ENCODE measurements around the gene RPL26. TPM values are rescaled to one million over a fixed set of nuclear protein-coding genes. Genes with fewer than 3 reads are reported as not detected.

Gene RPL26
- total RNA-seq, 2 experiments from 2014 or later: 3,141 to 3,176 TPM

DNA sequence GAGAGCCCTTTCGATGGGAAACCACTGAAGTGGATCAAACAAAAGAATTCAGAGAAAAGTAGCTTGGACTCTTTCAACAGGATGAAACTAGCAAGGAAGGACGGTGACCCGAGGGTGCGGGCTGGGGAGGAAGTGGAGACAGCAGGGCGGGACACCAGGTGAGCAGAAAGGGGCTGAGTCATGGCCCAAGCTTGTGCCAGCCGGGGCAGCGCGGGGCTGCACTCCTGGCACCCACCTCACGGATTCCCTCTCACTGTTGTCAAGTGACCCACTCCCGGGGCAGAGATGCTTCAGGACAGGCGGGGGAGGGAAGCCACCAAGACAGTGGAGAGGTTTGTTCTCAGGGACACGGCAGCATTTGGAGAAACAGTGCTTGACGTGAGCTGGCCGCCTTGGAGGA, 25.4 kb upstream of the RPL26 start:
- DNase-seq (no peak), ATAC-seq (no peak)
- ChIA-PET POLR2A (interaction anchor here (0.5 kb wide), 1 partner anchor 33 kb away, joined by 3 read pairs; no protein-coding TSS in a partner anchor), CTCF (interaction anchor here (1.5 kb wide), 1 partner anchor 338 kb away, joined by 6 read pairs; no protein-coding TSS in a partner anchor)
- H3K36me3 Mint-ChIP-seq (ENCODE audit: low read depth): no peaks in the 10 kb centered on the region
- H3K27ac Mint-ChIP-seq: no peak overlapping the region
- no peak overlapping the region for H3K4me3 Mint-ChIP-seq
- intact Hi-C loops (cut with micrococcal nuclease): no loop called here
- TF ChIP-seq, protein P1, sequence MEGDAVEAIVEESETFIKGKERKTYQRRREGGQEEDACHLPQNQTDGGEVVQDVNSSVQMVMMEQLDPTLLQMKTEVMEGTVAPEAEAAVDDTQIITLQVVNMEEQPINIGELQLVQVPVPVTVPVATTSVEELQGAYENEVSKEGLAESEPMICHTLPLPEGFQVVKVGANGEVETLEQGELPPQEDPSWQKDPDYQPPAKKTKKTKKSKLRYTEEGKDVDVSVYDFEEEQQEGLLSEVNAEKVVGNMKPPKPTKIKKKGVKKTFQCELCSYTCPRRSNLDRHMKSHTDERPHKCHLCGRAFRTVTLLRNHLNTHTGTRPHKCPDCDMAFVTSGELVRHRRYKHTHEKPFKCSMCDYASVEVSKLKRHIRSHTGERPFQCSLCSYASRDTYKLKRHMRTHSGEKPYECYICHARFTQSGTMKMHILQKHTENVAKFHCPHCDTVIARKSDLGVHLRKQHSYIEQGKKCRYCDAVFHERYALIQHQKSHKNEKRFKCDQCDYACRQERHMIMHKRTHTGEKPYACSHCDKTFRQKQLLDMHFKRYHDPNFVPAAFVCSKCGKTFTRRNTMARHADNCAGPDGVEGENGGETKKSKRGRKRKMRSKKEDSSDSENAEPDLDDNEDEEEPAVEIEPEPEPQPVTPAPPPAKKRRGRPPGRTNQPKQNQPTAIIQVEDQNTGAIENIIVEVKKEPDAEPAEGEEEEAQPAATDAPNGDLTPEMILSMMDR (IDR thresholded peaks at IDR 0.05): no peak
- no peaks in the 10 kb centered on the region for H3K9me3 Mint-ChIP-seq
- H3K27me3 Mint-ChIP-seq: peaks cover 9% of the 10 kb centered on the region
- peaks cover 11% of the 10 kb centered on the region for H3K4me1 Mint-ChIP-seq (ENCODE audit: low read depth)

DNA sequence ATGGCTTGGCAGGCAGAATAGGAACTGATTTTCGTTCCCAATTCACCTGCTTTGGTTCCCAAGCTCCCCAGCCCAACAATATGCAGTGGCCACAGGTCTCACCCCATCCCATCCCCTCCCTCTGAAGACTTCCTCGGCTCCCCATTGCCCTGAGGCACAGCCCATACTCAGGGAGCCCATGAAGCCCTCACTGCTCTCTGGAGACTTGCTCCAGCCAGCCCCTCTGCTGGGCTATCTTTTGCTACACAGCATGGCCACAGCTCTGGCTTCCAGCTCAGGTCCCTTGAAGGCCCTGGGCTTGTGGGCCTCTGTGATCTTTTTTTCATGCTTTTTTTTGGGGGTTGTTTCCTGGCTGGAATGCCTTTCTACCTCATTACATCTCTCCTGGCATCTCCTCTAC, 23.2 kb upstream of the RPL26 start:
- POLR2A ChIA-PET: no interaction called here
- H3K4me1 Mint-ChIP-seq (ENCODE audit: low read depth): peaks cover 7% of the 10 kb centered on the region
- H3K4me3 Mint-ChIP-seq: no peak overlapping the region
- H3K27ac Mint-ChIP-seq: no peak overlapping the region
- CTCF ChIA-PET: no interaction called here
- no peaks in the 10 kb centered on the region for H3K36me3 Mint-ChIP-seq (ENCODE audit: low read depth)
- no peak for ATAC-seq
- DNase-seq: no peak
- no peaks in the 10 kb centered on the region for H3K9me3 Mint-ChIP-seq
- TF ChIP-seq, protein P1 (IDR thresholded peaks at IDR 0.05): no peak
- peaks cover 17% of the 10 kb centered on the region for H3K27me3 Mint-ChIP-seq
- intact Hi-C loops (cut with micrococcal nuclease): no loop called here

DNA sequence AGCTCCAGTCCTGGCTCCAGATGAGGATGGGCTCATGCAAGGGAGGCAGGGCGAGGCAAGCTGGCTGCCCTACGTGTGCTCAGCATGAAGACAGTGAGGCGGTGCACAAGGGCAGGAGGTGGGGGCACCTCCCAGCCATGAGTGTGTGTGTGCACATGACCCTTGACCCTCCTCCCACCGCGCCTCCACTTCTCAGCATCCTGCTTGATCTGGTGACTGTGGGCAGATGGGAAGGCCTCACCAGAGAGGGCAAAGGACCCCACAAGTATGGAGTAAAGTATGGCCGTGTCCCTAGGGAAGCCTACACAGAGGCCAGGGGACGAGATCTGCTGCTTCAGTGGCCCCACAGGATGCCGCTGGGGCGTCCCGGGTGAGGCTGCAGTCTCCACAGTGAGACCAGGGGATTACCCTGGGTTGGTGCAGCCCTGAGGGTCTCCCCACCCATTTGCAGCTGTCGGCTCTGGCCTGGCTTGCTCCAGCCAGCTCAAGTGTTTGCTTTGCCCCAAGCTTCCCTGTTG, 22.6 kb upstream of the RPL26 start:
- Mint-ChIP-seq H3K27me3 (peaks cover 21% of the 10 kb centered on the region), H3K36me3 (ENCODE audit: low read depth) (no peaks in the 10 kb centered on the region), H3K4me1 (ENCODE audit: low read depth) (peaks cover 6% of the 10 kb centered on the region), H3K27ac (no peak overlapping the region), H3K9me3 (no peaks in the 10 kb centered on the region), H3K4me3 (no peak overlapping the region)
- TF ChIP-seq, protein P1 (IDR thresholded peaks at IDR 0.05): no peak
- ChIA-PET POLR2A (no interaction called here), CTCF (no interaction called here)
- no peak for DNase-seq
- intact Hi-C loops (cut with micrococcal nuclease): no loop called here
- no peak for ATAC-seq

DNA sequence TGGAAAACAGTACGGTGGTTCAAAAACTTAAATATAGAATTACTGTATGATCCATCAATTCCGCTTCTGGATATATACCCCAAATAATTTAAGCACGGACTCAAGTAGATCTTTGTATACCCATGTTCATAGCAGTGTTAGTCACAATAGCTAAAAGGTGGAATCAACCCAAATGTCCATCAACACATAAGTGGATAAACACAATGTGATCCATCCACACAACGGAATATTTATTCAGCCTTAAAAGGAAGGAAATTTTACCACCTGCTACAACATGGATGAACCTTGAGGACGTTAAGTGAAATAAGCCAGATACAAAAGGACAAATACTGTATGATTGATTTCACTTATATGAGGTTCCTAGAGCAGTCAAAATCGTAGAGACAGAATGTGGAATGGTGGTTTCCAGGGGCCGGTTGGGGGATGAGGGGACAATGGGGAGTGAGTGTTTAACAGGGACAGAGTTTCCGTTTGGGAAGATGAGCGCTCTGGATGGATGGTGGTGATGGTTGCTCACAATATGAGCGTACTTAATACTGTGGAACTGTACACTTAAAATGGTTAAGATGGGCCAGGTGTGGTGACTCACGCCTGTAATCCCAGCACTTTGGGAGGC, 20.0 kb upstream of the RPL26 start:
- no peak for DNase-seq
- Mint-ChIP-seq H3K36me3 (ENCODE audit: low read depth) (no peaks in the 10 kb centered on the region), H3K4me3 (no peak overlapping the region), H3K27ac (no peak overlapping the region), H3K4me1 (ENCODE audit: low read depth) (no peaks in the 10 kb centered on the region), H3K9me3 (no peaks in the 10 kb centered on the region), H3K27me3 (peaks cover 17% of the 10 kb centered on the region)
- TF ChIP-seq, protein P1 (IDR thresholded peaks at IDR 0.05): no peak
- intact Hi-C loops (cut with micrococcal nuclease): no loop called here
- no peak for ATAC-seq
- CTCF ChIA-PET: no interaction called here
- POLR2A ChIA-PET: no interaction called here

DNA sequence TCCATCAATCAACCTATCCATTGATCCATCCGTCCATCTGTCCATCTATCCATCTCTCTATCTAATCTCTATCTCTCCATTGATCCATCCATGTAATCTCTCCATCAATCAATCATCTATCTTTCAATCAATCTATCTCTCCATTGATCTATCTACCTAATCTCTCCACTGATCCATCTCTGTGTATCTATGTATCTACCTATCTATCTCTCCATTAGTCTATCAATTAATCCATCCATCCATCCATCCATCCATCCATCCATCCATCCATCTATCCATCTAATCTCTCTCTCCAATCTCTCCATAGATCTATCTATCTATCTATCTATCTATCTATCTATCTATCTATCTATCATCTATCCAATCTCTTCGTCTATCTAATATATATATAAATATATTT, 18.1 kb upstream of the RPL26 start:
- Mint-ChIP-seq H3K4me3 (no peak overlapping the region), H3K9me3 (no peaks in the 10 kb centered on the region), H3K27ac (no peak overlapping the region), H3K4me1 (ENCODE audit: low read depth) (no peaks in the 10 kb centered on the region), H3K36me3 (ENCODE audit: low read depth) (no peaks in the 10 kb centered on the region), H3K27me3 (peaks cover 18% of the 10 kb centered on the region)
- ChIA-PET CTCF (interaction anchor here (1.0 to 1.1 kb wide), 2 partner anchors 9 kb away, joined by 4 read pairs; no protein-coding TSS in a partner anchor), POLR2A (no interaction called here)
- intact Hi-C loops (cut with micrococcal nuclease): no loop called here
- TF ChIP-seq, protein P1 (IDR thresholded peaks at IDR 0.05): no peak
- ATAC-seq (no peak), DNase-seq (no peak)

Data from activated CD8-positive, alpha-beta T cell treated with anti-CD3 and anti-CD28 coated beads for 36 hours (primary cell).